ENCODE results near the gene LIMD2. TPM values are rescaled to one million over a fixed set of nuclear protein-coding genes. Genes with fewer than 3 reads are reported as not detected.

LIMD2 gene
- polyA plus RNA-seq, 1 of the 3 experiments (the other 2 are of a cell fraction) = 78.0 TPM

DNA sequence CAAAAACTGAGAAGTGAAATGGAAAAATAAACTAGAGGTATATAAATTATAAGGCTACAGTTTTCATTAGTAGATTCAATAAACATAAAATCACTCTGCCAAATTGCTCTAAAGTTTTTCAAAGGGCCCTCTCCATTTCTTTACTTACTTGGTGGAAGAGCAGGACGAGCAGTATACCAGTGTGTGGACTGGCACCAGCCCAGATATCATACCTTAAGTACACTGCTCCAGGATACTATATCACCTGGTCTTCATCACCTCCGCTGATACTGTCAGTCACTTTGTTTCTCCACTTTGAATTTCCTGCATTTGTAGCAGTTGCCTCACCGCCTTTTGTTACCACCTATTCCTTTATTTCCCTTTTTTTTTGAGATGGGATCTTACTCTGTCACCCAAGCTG, 40.1 kb downstream of the LIMD2 start:
- Histone ChIP-seq H2AFZ (ENCODE audit: low read depth) (no peak overlapping the region), H3K9ac (no peak overlapping the region), H3K9me3 (no peaks in the 10 kb centered on the region), H3K79me2 (ENCODE audit: insufficient read depth) (no peaks in the 10 kb centered on the region), H3K27ac (ENCODE audit: low read depth in 2 of 2, low read length in 1 of 2) (no peak overlapping the region), H3K9me2 (no peaks in the 10 kb centered on the region), H3K4me2 (no peak overlapping the region), H3F3A (replicated peaks; ENCODE audit: insufficient read depth) (no peaks in the 10 kb centered on the region), H3K4me1 (ENCODE audit: control insufficient read depth in 1 of 2, insufficient read depth in 2 of 2, low read depth in 1 of 2, low read length in 1 of 2) (no peaks in the 10 kb centered on the region), H3K27me3 (ENCODE audit: insufficient read depth) (no peaks in the 10 kb centered on the region), H4K20me1 (ENCODE audit: insufficient read depth) (no peaks in the 10 kb centered on the region), H3K36me3 (replicated peaks in 1 of 2; ENCODE audit: control insufficient read depth in 1 of 2, insufficient read depth in 2 of 2, low read length in 1 of 2) (peaks cover 0 to 53% of the 10 kb centered on the region in 2 experiments), H3K4me3 (ENCODE audit: low read depth in 2 of 2, low read length in 1 of 2) (no peak overlapping the region)
- CTCF ChIA-PET = no interaction called here
- DNase-seq = no peak
- POLR2A ChIA-PET = interaction anchor here (0.7 kb wide), 1 partner anchor 72 kb away, joined by 7 read pairs; no protein-coding TSS in a partner anchor
- TF ChIP-seq TCF12 (IDR thresholded peaks at IDR 0.05) (no peak), EP300 (IDR thresholded peaks at IDR 0.05; ENCODE audit: borderline replicate concordance in 1 of 2, low read depth in 1 of 2, low read length in 1 of 2) (no peak), GABPA (IDR thresholded peaks at IDR 0.05; ENCODE audit: low read depth) (no peak)
- TF ChIP-seq, protein P1, sequence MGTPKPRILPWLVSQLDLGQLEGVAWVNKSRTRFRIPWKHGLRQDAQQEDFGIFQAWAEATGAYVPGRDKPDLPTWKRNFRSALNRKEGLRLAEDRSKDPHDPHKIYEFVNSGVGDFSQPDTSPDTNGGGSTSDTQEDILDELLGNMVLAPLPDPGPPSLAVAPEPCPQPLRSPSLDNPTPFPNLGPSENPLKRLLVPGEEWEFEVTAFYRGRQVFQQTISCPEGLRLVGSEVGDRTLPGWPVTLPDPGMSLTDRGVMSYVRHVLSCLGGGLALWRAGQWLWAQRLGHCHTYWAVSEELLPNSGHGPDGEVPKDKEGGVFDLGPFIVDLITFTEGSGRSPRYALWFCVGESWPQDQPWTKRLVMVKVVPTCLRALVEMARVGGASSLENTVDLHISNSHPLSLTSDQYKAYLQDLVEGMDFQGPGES (IDR thresholded peaks at IDR 0.05; ENCODE audit: low read depth, low read length) = no peak
- 93% methylated on average over 3 of the region's 3 CpGs for WGBS (ENCODE audit: low lambda C conversion rate)

DNA sequence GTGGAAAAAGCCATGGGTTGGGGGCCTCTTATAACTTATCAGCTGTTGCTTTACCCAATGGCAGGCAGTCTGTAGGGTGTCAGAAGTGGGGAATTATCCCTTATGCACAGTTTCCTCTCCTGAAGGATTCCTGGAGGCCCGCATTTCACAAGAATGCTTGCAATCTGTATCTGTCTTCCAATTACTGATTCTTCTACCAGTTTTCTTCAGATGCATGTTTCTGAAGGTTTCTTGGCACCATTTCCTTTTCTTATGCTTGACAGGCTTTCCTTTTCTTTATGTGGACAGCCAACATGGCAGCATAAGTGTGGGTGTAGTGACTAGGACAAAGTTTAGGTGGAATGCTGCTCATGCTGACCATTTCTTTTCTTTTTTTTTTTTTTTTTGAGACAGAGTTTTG, 41.6 kb downstream of the LIMD2 start:
- Histone ChIP-seq H3K4me3 (ENCODE audit: low read depth in 2 of 2, low read length in 1 of 2) (no peak overlapping the region), H2AFZ (ENCODE audit: low read depth) (no peak overlapping the region), H3K36me3 (replicated peaks in 1 of 2; ENCODE audit: control insufficient read depth in 1 of 2, insufficient read depth in 2 of 2, low read length in 1 of 2) (peaks cover 0 to 58% of the 10 kb centered on the region in 2 experiments), H4K20me1 (ENCODE audit: insufficient read depth) (no peaks in the 10 kb centered on the region), H3F3A (replicated peaks; ENCODE audit: insufficient read depth) (no peaks in the 10 kb centered on the region), H3K27ac (ENCODE audit: low read depth in 2 of 2, low read length in 1 of 2) (no peak overlapping the region), H3K4me1 (ENCODE audit: control insufficient read depth in 1 of 2, insufficient read depth in 2 of 2, low read depth in 1 of 2, low read length in 1 of 2) (no peaks in the 10 kb centered on the region), H3K9me3 (no peaks in the 10 kb centered on the region), H3K4me2 (no peak overlapping the region), H3K9me2 (no peaks in the 10 kb centered on the region), H3K27me3 (ENCODE audit: insufficient read depth) (no peaks in the 10 kb centered on the region), H3K9ac (no peak overlapping the region), H3K79me2 (ENCODE audit: insufficient read depth) (no peaks in the 10 kb centered on the region)
- DNase-seq = no peak
- TF ChIP-seq ELF1 (IDR thresholded peaks at IDR 0.05) = no peak
- TF ChIP-seq, protein P2, sequence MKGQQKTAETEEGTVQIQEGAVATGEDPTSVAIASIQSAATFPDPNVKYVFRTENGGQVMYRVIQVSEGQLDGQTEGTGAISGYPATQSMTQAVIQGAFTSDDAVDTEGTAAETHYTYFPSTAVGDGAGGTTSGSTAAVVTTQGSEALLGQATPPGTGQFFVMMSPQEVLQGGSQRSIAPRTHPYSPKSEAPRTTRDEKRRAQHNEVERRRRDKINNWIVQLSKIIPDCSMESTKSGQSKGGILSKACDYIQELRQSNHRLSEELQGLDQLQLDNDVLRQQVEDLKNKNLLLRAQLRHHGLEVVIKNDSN (IDR thresholded peaks at IDR 0.05; ENCODE audit: borderline replicate concordance, low read depth) = no peak
- no peak for TF ChIP-seq SMC3 (IDR thresholded peaks at IDR 0.05; ENCODE audit: low read depth, low read length)
- TF ChIP-seq, protein P3, sequence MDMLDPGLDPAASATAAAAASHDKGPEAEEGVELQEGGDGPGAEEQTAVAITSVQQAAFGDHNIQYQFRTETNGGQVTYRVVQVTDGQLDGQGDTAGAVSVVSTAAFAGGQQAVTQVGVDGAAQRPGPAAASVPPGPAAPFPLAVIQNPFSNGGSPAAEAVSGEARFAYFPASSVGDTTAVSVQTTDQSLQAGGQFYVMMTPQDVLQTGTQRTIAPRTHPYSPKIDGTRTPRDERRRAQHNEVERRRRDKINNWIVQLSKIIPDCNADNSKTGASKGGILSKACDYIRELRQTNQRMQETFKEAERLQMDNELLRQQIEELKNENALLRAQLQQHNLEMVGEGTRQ (IDR thresholded peaks at IDR 0.05; ENCODE audit: borderline replicate concordance, low read depth, low read length) = no peak
- no peak for TF ChIP-seq TEAD4 (IDR thresholded peaks at IDR 0.05; ENCODE audit: borderline replicate concordance, insufficient read depth)
- no peak for TF ChIP-seq FOXJ3 (CRISPR knock-in tag; IDR thresholded peaks at IDR 0.05)
- no peak for TF ChIP-seq SIN3A (IDR thresholded peaks at IDR 0.05; ENCODE audit: borderline replicate concordance, low read depth, low read length)
- no peak for TF ChIP-seq FOSL2 (IDR thresholded peaks at IDR 0.05; ENCODE audit: borderline replicate concordance, low read depth)
- TF ChIP-seq, protein P4, sequence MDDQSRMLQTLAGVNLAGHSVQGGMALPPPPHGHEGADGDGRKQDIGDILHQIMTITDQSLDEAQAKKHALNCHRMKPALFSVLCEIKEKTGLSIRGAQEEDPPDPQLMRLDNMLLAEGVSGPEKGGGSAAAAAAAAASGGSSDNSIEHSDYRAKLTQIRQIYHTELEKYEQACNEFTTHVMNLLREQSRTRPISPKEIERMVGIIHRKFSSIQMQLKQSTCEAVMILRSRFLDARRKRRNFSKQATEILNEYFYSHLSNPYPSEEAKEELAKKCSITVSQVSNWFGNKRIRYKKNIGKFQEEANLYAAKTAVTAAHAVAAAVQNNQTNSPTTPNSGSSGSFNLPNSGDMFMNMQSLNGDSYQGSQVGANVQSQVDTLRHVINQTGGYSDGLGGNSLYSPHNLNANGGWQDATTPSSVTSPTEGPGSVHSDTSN (IDR thresholded peaks at IDR 0.05) = no peak
- TF ChIP-seq MXI1 (IDR thresholded peaks at IDR 0.05; ENCODE audit: low read depth, low read length) = no peak
- TF ChIP-seq, protein P5, sequence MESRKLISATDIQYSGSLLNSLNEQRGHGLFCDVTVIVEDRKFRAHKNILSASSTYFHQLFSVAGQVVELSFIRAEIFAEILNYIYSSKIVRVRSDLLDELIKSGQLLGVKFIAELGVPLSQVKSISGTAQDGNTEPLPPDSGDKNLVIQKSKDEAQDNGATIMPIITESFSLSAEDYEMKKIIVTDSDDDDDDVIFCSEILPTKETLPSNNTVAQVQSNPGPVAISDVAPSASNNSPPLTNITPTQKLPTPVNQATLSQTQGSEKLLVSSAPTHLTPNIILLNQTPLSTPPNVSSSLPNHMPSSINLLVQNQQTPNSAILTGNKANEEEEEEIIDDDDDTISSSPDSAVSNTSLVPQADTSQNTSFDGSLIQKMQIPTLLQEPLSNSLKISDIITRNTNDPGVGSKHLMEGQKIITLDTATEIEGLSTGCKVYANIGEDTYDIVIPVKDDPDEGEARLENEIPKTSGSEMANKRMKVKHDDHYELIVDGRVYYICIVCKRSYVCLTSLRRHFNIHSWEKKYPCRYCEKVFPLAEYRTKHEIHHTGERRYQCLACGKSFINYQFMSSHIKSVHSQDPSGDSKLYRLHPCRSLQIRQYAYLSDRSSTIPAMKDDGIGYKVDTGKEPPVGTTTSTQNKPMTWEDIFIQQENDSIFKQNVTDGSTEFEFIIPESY (IDR thresholded peaks at IDR 0.05; ENCODE audit: borderline replicate concordance, low read depth) = no peak
- TF ChIP-seq, protein P1 (IDR thresholded peaks at IDR 0.05; ENCODE audit: low read depth, low read length) = no peak
- no peak for TF ChIP-seq EZH2phosphoT487 (IDR thresholded peaks at IDR 0.05; ENCODE audit: borderline replicate concordance, low read depth)
- 25% methylated on average over 1 of the region's 1 CpG for WGBS (ENCODE audit: low lambda C conversion rate)
- ChIA-PET CTCF (interaction anchor here (0.7 to 1.7 kb wide), 4 partner anchors 10 to 42 kb away, joined by 3 to 6 read pairs (median 4); partner anchors contain the start of gene LIMD2), POLR2A (interaction anchor here (1.1 kb wide), 1 partner anchor 30 kb away, joined by 3 read pairs; no protein-coding TSS in a partner anchor)

Data from SK-N-SH (cell line).